HG03460 (cell line): ENCODE data around the gene OR2S2.

Experiments
- ATAC-seq: cut with Tn5 transposase; IDR thresholded peaks from one replicate; pipeline ENCODE4 v1.9.1; 2021; ENCODE audit not compliant: unreplicated experiment

The OR2S2 gene

DNA sequence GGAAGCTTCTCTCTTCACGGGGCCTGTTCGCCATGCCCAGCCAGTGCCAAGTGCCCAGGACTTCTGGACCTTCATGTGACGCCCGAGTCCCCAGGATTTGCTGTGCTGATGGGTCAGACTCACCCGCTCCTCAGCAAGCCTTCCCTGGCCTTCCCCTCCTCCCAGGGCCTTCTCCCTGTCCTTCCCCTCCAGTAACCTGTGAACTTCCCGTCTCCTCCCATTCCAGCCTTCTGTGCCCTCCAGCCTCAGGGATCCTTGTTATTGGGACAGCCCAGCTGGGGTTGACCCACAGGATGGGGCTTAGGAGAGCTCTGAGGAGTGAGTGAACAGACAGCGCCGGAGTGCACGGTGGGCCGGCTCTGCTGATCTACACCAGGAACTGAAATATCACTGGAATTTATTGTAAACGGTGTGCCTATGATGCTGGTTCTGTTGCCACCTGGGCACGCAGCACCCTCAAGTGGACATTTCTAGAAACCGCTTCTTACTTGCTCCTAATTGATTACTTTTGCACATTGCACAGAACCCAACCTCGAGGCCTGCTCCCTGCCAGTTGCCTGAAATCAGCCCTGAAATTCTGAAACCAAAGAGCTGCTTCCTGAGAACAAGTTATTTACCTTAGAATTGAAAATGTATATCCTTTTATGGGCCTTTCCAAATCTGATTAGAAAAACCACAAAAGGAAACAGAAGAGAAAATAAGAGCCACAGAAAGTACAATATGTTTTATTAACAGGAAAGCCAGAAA, 47.2 kb downstream of the OR2S2 start:
- no peak for ATAC-seq

DNA sequence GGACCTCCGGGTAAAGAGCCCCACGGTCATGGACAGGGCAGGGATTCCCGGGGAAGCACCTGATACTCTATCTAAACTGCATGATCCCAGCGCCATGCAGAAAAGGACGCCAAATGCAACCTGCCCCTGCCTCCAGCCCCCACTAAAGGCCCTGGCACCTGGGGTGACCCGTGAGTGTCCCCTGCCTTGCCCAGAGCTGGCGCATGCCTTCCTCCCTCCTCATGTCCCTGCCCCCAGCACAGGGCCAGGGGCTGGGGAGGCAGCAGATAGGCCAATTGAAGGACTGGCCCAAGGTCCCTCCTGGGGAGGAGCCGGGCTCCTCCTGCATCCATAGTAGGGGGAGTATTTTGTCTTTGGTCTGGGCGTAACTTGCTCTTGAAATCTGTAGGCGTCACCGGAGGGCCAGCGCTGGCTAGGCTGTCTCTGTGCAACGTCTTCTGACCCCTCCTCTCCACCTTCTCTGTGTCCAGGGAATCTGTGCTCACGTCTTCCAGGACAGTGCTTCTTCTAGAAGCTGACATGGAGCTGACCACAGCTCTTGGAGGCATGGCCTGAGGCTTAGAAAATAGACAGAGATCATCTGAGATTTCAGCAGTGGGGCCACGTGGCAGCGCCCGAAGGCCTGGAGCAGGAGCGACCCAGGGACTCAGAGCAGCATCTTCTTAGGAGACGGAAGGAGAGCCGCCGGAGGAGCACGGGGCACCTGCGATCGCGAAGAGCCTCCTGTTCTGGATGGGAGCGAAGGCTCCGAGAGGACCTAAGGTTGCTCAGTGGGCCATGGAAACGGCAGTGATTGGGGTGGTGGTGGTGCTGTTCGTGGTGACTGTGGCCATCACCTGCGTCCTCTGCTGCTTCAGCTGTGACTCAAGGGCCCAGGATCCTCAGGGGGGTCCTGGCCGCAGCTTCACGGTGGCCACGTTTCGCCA, 48.0 kb downstream of the OR2S2 start:
- ATAC-seq: no peak

DNA sequence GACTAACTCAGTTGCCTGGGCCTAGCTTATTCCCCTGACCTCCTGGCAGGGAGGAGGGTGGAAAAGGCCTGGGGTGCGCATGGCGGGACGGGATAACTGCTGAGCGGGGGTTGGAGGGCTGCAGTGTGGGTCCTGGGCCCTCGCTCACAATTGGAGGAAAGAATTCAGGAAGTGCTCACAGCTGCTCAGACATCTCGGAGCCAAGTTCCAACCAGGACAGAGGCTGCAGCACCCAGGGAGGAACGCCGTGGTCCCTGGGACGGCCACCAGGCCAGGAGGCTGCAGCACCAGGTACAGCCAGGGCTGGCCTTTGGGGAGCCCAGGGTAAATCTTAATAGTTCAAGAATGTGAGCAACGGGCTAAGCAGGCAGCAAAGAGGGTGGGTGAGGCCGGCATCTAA, 48.7 kb downstream of the OR2S2 start, which contains the start of gene SPAAR:
Gene SPAAR, plus strand, starts transcription at position 217 of the 400 bp plus-strand sequence. CDS start 974 bp downstream, outside the sequence.
- no peak for ATAC-seq

DNA sequence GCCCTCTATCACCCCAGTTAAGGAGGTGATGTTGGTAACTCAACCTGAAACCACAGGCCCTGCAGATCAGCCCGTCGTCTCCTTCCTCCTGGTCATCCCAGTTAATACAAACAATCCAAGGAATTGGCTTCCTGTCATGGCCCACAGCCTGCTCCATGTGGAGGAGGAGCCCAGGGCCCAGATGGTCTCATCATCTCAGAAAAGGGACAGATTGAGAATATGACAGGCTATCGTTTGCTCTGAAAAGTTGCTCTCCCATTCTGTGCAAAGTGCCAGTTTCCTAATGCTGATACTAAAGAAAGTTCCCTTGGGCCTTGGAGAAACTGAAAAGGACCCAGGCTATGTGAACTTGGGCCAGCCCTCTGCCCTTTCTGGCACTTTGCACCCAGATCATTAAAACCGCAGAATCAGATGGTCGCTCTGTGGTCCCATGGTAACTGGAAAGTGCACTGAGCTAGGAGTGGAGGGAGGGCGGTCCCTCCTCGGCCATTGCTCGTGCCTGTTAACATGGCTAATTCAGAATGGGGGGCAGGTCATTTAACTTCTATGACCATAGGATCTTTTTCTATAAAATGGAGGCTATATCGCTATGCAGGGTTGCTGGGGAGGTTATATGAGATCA, 49.3 kb downstream of the OR2S2 start:
- ATAC-seq: no peak

DNA sequence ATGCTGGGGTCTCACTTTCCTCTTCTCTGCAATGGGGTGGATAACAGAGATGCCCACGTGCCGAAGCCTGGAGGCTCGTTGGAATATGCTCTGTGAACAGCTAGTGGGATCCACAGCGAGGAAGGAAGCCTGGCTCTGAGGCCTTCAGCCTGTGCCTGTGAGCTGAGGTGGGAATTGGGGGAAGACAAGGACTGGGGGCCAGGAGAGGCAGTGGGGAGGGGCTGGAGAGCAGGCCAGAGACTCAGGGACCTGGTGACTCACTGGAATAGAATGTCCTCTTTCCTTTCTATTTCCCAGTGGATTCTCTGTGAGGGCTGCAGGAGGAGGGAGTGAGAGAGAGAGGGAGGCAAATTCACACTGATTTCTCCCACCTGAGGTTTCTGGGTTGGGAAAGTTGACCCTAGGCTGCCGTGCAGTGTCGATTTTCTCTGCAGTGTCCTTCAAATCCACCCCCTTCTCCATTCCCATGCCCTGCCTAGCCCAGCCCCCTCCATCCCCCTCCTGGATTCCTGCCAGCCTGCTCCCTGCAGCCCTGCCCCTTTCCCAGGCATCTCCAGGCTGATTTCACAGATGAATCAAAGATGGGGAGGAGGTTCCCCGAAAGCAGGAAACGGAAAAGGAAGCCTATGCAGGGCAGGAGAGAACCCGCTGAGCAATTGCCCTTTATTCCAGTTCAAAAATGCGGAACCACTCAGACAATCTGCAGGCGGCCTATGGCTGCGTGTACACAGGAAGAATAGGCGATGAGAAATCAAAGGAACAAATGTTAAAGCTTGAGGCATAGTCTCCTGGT, 50.0 kb downstream of the OR2S2 start:
- no peak for ATAC-seq
